Measurements from ENCODE around the gene TPCN1. TPM values are rescaled to one million over a fixed set of nuclear protein-coding genes. Genes with fewer than 3 reads are reported as not detected.
A peak's percentile ranks its signal among the peaks of the same experiment; 100 is the strongest.

Gene TPCN1
- total RNA-seq, 1 donor from 2014 or later, result 9.1 TPM

- DNase-seq (ENCODE audit: low spot score), result no peak
Measured at GRCh38 chr12:113285679-113286610, 64.7 kb downstream of the TPCN1 start.

GRCh38 chr12:113286712-113287111, 65.4 kb downstream of the TPCN1 start:
- no peak for DNase-seq (ENCODE audit: low spot score)

- DNase-seq (ENCODE audit: low spot score), result no peak
Measured at GRCh38 chr12:113287146-113287898, 66.1 kb downstream of the TPCN1 start.

- no peak for DNase-seq (ENCODE audit: low spot score)
Measured at GRCh38 chr12:113287899-113288282, 66.6 kb downstream of the TPCN1 start.

- no peak for DNase-seq (ENCODE audit: low spot score)
Measured at GRCh38 chr12:113289361-113289760, 68.1 kb downstream of the TPCN1 start.

GRCh38 chr12:113290506-113290905, 69.2 kb downstream of the TPCN1 start:
- no peak for DNase-seq (ENCODE audit: low spot score)

GRCh38 chr12:113291586-113291985, 70.3 kb downstream of the TPCN1 start:
- DNase-seq (ENCODE audit: low spot score), result no peak

- no peak for DNase-seq (ENCODE audit: low spot score)
Measured at GRCh38 chr12:113292091-113292490, 70.8 kb downstream of the TPCN1 start.

GRCh38 chr12:113292547-113292946, 71.3 kb downstream of the TPCN1 start:
- no peak for DNase-seq (ENCODE audit: low spot score)

- no peak for DNase-seq (ENCODE audit: low spot score)
Measured at GRCh38 chr12:113293100-113293499, 71.8 kb downstream of the TPCN1 start.

GRCh38 chr12:113295886-113296556, 74.8 kb downstream of the TPCN1 start:
- DNase-seq (ENCODE audit: low spot score), result no peak

GRCh38 chr12:113296557-113297213, 75.4 kb downstream of the TPCN1 start:
- no peak for DNase-seq (ENCODE audit: low spot score)

- DNase-seq (ENCODE audit: low spot score), result no peak
Measured at GRCh38 chr12:113297214-113297587, 75.9 kb downstream of the TPCN1 start.

GRCh38 chr12:113297621-113298471, 76.6 kb downstream of the TPCN1 start:
- no peak for DNase-seq (ENCODE audit: low spot score)

- no peak for DNase-seq (ENCODE audit: low spot score)
Measured at GRCh38 chr12:113298472-113298817, 77.2 kb downstream of the TPCN1 start.

GRCh38 chr12:113298861-113299545, 77.7 kb downstream of the TPCN1 start:
- DNase-seq (ENCODE audit: low spot score), result peak; percentile 11

GRCh38 chr12:113299619-113300237, 78.5 kb downstream of the TPCN1 start:
- DNase-seq (ENCODE audit: low spot score), result peak; percentile 76

GRCh38 chr12:113301811-113302210, 80.5 kb downstream of the TPCN1 start:
- no peak for DNase-seq (ENCODE audit: low spot score)

GRCh38 chr12:113302466-113302865, 81.2 kb downstream of the TPCN1 start:
- DNase-seq (ENCODE audit: low spot score), result no peak

Measured in umbilical cord (tissue), 2 donors.